ENCODE results near the gene TTLL4. TPM values are rescaled to one million over a fixed set of nuclear protein-coding genes. Genes with fewer than 3 reads are reported as not detected.

Gene TTLL4
- total RNA-seq, 2 experiments from 2014 or later, result 38.2 to 68.0 TPM

DNA sequence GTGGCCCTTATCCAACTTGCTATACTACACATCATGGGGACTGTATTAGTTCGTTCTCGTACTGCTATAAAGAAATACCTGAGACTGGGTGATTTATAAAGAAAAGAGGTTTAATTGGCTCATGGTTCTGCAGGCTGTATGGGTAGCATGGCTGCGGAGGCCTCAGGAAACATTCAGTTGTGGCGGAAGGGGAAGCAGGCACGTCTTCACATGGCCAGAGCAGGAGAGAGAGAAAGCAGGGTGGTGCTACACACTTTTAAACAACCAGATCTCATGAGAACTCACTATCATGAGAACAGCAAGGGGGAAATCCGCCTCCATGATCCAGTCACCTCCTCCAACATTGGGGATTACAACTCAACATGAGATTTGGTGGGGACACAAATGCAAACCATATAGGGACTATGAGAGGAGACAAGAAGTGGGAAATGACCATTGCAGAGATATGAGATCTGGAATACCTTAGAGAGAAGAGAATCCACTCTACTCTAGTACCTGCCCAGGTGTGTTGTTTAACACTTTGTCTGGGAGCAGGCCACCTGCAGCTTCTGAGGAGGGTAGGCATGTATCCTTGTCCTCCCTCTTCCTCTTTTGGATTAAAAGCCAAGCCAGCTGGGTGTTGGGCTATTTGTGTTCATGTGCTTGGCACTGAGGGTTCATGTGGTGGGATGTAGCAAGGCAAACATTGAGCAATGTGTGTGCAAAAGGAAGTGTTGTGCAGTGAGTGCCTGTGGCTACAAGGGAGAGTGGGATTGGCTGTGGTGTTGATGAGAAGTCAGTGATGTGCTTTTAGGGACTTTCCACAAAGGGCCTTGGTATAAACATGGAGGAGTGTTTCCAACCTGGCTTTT is 22.8 kb downstream of the TTLL4 start:
- no TSS peak for BruUV-seq (replicated peaks)
- no peak for TF ChIP-seq EZH2phosphoT487 (IDR thresholded peaks at IDR 0.05; ENCODE audit: borderline replicate concordance, low read depth, low read length)
- DNase-seq (ENCODE audit: low spot score), result no peak
- ChIA-PET POLR2A (interaction anchor here (0.6 kb wide), 2 partner anchors 21 to 527 kb away, joined by 3 read pairs; no protein-coding TSS in a partner anchor), CTCF (ENCODE audit: unreplicated experiment) (no interaction called here)
- Histone ChIP-seq H3K27ac (ENCODE audit: low read depth, low read length, poor library complexity, severe bottlenecking) (no peak overlapping the region), H3K4me1 (ENCODE audit: insufficient read depth, low read length, poor library complexity, severe bottlenecking) (no peaks in the 10 kb centered on the region), H3K79me2 (ENCODE audit: insufficient read depth, low read depth, low read length) (peaks cover 13% of the 10 kb centered on the region; the same call in 1 of the 2 replicates), H3K4me3 (ENCODE audit: low read depth, low read length, poor library complexity, severe bottlenecking) (no peak overlapping the region), H3K9me2 (ENCODE audit: insufficient read depth, low read length) (no peaks in the 10 kb centered on the region), H3K9me3 (ENCODE audit: low read length) (no peaks in the 10 kb centered on the region), H2AFZ (ENCODE audit: low read length) (no peak overlapping the region), H3K36me3 (ENCODE audit: insufficient read depth, low read length) (peaks cover 72% of the 10 kb centered on the region), H4K20me1 (ENCODE audit: insufficient read depth, low read length) (no peaks in the 10 kb centered on the region), H3K4me2 (ENCODE audit: low read length) (no peak overlapping the region)
- intact Hi-C loops (cut with micrococcal nuclease; ENCODE audit: unreplicated experiment), result no loop called here

DNA sequence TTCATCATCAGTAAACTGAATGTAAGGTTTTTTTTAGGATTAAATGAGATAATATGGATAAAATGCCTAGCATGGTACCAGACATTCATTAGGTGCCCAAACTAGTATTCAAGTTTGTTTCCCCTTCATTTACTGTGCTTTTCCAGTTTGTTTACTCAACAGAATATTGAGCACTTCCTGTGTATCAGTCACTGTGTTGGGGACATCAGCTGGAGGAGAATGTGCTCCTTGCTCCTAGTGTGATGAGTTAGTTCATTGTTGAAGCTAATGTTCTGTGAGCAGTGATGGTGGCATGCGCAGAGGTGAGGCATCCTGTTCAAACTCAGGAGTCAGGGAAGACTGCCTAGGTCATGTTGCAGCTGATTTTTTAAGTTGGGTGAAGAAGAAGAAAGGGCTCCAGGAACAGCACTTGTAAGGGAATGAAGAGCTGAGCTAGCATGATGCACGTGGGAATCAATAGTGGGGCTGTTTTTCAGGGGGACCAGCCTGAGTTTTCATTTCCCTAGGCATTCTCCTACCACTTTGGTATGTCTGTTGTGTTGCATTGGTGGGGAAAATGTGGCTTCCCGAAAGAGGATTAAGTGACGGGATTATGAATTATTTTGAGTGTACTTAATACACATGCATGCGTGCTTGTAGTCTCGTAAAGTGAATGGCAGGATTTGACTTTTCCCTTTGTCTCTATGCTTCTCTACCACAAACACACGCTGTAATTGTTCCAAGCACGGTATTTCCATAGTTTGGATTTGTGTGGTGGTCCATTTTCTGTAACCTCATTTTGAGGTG is 23.7 kb downstream of the TTLL4 start:
- no peak for TF ChIP-seq EZH2phosphoT487 (IDR thresholded peaks at IDR 0.05; ENCODE audit: borderline replicate concordance, low read depth, low read length)
- TF ChIP-seq, protein P1, sequence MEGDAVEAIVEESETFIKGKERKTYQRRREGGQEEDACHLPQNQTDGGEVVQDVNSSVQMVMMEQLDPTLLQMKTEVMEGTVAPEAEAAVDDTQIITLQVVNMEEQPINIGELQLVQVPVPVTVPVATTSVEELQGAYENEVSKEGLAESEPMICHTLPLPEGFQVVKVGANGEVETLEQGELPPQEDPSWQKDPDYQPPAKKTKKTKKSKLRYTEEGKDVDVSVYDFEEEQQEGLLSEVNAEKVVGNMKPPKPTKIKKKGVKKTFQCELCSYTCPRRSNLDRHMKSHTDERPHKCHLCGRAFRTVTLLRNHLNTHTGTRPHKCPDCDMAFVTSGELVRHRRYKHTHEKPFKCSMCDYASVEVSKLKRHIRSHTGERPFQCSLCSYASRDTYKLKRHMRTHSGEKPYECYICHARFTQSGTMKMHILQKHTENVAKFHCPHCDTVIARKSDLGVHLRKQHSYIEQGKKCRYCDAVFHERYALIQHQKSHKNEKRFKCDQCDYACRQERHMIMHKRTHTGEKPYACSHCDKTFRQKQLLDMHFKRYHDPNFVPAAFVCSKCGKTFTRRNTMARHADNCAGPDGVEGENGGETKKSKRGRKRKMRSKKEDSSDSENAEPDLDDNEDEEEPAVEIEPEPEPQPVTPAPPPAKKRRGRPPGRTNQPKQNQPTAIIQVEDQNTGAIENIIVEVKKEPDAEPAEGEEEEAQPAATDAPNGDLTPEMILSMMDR (conservative IDR thresholded peaks at IDR 0.05; ENCODE audit: low read length), result no peak
- Histone ChIP-seq H3K4me1 (ENCODE audit: insufficient read depth, low read length, poor library complexity, severe bottlenecking) (no peaks in the 10 kb centered on the region), H3K4me2 (ENCODE audit: low read length) (no peak overlapping the region), H3K36me3 (ENCODE audit: insufficient read depth, low read length) (peaks cover 72% of the 10 kb centered on the region), H2AFZ (ENCODE audit: low read length) (no peak overlapping the region), H4K20me1 (ENCODE audit: insufficient read depth, low read length) (no peaks in the 10 kb centered on the region), H3K9me2 (ENCODE audit: insufficient read depth, low read length) (no peaks in the 10 kb centered on the region), H3K9me3 (ENCODE audit: low read length) (no peaks in the 10 kb centered on the region), H3K4me3 (ENCODE audit: low read depth, low read length, poor library complexity, severe bottlenecking) (no peak overlapping the region), H3K27ac (ENCODE audit: low read depth, low read length, poor library complexity, severe bottlenecking) (no peak overlapping the region), H3K79me2 (ENCODE audit: insufficient read depth, low read depth, low read length) (peaks cover 13% of the 10 kb centered on the region; the same call in 1 of the 2 replicates)
- ChIA-PET CTCF (ENCODE audit: unreplicated experiment) (no interaction called here), POLR2A (interaction anchor here (0.5 to 0.9 kb wide), 2 partner anchors 10 to 49 kb away, joined by 4 read pairs; no protein-coding TSS in a partner anchor)
- DNase-seq (ENCODE audit: low spot score), result no peak
- BruUV-seq (replicated peaks), result no TSS peak
- intact Hi-C loops (cut with micrococcal nuclease; ENCODE audit: unreplicated experiment), result no loop called here

DNA sequence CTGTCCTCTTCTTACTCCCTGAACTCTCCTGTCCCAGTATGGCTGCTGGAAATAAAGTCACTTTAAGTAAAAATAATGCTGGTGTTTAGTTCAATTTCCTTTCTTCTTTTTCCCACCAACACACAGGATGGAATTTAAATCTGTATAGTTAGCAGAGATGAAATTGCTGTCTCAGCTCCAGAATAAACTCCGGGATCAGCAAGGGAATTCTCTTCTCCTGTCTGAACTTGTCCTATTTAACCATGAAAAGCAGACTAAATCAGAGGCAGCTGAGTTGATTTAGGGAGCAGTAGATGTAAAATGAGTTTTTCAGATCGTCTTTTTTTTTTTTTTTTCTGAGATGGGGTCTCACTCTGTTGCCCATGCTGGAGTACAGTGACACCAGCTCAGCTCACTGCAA is 25.9 kb downstream of the TTLL4 start:
- H3K4me2 ChIP-seq (ENCODE audit: low read length), result no peak overlapping the region
- H3K27ac ChIP-seq (ENCODE audit: low read depth, low read length, poor library complexity, severe bottlenecking), result no peak overlapping the region
- DNase-seq (ENCODE audit: low spot score), result no peak
- intact Hi-C loops (cut with micrococcal nuclease; ENCODE audit: unreplicated experiment), result no loop called here
- no TSS peak for BruUV-seq (replicated peaks)
- no peak for TF ChIP-seq EZH2phosphoT487 (IDR thresholded peaks at IDR 0.05; ENCODE audit: borderline replicate concordance, low read depth, low read length)
- TF ChIP-seq, protein P1 (conservative IDR thresholded peaks at IDR 0.05; ENCODE audit: low read length), result no peak
- peaks cover 83% of the 10 kb centered on the region for H3K36me3 ChIP-seq (ENCODE audit: insufficient read depth, low read length)
- H3K9me2 ChIP-seq (ENCODE audit: insufficient read depth, low read length), result no peaks in the 10 kb centered on the region
- peaks cover 13% of the 10 kb centered on the region; the same call in 1 of the 2 replicates for H3K79me2 ChIP-seq (ENCODE audit: insufficient read depth, low read depth, low read length)
- H4K20me1 ChIP-seq (ENCODE audit: insufficient read depth, low read length), result no peaks in the 10 kb centered on the region
- ChIA-PET CTCF (ENCODE audit: unreplicated experiment) (no interaction called here), POLR2A (no interaction called here)
- no peak overlapping the region for H3K4me3 ChIP-seq (ENCODE audit: low read depth, low read length, poor library complexity, severe bottlenecking)
- no peaks in the 10 kb centered on the region for H3K4me1 ChIP-seq (ENCODE audit: insufficient read depth, low read length, poor library complexity, severe bottlenecking)
- no peak overlapping the region for H2AFZ ChIP-seq (ENCODE audit: low read length)
- H3K9me3 ChIP-seq (ENCODE audit: low read length), result no peaks in the 10 kb centered on the region

Data from OCI-LY7 (cell line).